GM21515 (cell line): ENCODE measurements around the gene CTAGE15.

Source experiments
- ATAC-seq: cut with Tn5 transposase; IDR thresholded peaks from one replicate; pipeline ENCODE4 v1.9.1; 2021; ENCODE audit not compliant: unreplicated experiment

The CTAGE15 gene

GRCh38 chr7:143622130-143622529, 50.5 kb downstream of the CTAGE15 start:
- peak; percentile 28 for ATAC-seq
